OCI-LY3 (cell line): Measurements from ENCODE around the gene CR1L.

ENCODE experiments used
- H2AFZ ChIP-seq: fragments of 200-600, 300-600 bp; shearing (Covaris generic); 2 replicates; pipeline ENCODE4 v1.6.0; 2014; ENCODE audit warnings: antibody characterized with exemption, low read depth, low read length
- H3K27ac ChIP-seq: fragments of 200-600, 300-600 bp; sonication (generic); 2 replicates; pipeline ENCODE4 v1.5.1; 2014; ENCODE audit warnings: mild to moderate bottlenecking, low read length, moderate library complexity, mixed read lengths
- H3K27me3 ChIP-seq: fragments of 200-600, 300-600 bp; sonication (generic); 2 replicates; pipeline ENCODE4 v1.6.1; 2014; ENCODE audit warnings: low read depth, low read length, mixed read lengths
- H3K36me3 ChIP-seq: fragments of 200-600, 300-600 bp; sonication (generic); replicated peaks from 2 replicates; pipeline ENCODE3; 2014; ENCODE audit warnings: low read depth, low read length, mixed read lengths
- H3K4me1 ChIP-seq: fragments of 300-600, 200-600 bp; sonication (generic); 2 replicates; pipeline ENCODE4 v1.6.1; 2014; ENCODE audit warnings: low read length, mixed read lengths
- H3K4me2 ChIP-seq: fragments of 200-600, 300-600 bp; sonication (generic); 2 replicates; pipeline ENCODE4 v1.6.1; 2014; ENCODE audit warnings: low read length, mixed read lengths
- H3K4me3 ChIP-seq: fragments of 300-600, 200-600 bp; sonication (generic); 2 replicates; pipeline ENCODE4 v1.5.1; 2014; ENCODE audit warnings: antibody characterized with exemption, mild to moderate bottlenecking, low read length, moderate library complexity
- H3K79me2 ChIP-seq: fragments of 300-600, 200-600 bp; shearing (Covaris generic); 2 replicates; pipeline ENCODE4 v1.6.1; 2014; ENCODE audit warnings: mild to moderate bottlenecking, low read length, mixed read lengths
- H3K9ac ChIP-seq: fragments of 300-600, 200-600 bp; shearing (Covaris generic); 2 replicates; pipeline ENCODE4 v1.6.0; 2014; ENCODE audit warnings: mild to moderate bottlenecking, low read length, moderate library complexity
- H3K9me3 ChIP-seq: fragments of 200-600, 300-600 bp; shearing (Covaris generic); 2 replicates; pipeline ENCODE4 v1.6.1; 2014; ENCODE audit warnings: low read length, mixed read lengths; ENCODE audit not compliant: insufficient read depth
- H4K20me1 ChIP-seq: fragments of 200-600, 300-600 bp; sonication (generic); 2 replicates; pipeline ENCODE4 v1.6.1; 2016; ENCODE audit warnings: low read length, mixed read lengths; ENCODE audit not compliant: insufficient read depth
- EZH2phosphoT487 ChIP-seq: fragments of 200-600 bp; shearing (Covaris generic); IDR thresholded peaks from 2 replicates; pipeline ENCODE4 v1.6.1; 2018; ENCODE audit warnings: antibody characterized with exemption, mixed run types, low read depth
- TF ChIP-seq, protein P1 (sequence below): fragments of 200-600, 300-600 bp; sonication (generic); IDR thresholded peaks from 2 replicates; pipeline ENCODE4 v1.5.1; 2014; ENCODE audit warnings: antibody characterized with exemption, low read length, low read depth

The CR1L gene

DNA sequence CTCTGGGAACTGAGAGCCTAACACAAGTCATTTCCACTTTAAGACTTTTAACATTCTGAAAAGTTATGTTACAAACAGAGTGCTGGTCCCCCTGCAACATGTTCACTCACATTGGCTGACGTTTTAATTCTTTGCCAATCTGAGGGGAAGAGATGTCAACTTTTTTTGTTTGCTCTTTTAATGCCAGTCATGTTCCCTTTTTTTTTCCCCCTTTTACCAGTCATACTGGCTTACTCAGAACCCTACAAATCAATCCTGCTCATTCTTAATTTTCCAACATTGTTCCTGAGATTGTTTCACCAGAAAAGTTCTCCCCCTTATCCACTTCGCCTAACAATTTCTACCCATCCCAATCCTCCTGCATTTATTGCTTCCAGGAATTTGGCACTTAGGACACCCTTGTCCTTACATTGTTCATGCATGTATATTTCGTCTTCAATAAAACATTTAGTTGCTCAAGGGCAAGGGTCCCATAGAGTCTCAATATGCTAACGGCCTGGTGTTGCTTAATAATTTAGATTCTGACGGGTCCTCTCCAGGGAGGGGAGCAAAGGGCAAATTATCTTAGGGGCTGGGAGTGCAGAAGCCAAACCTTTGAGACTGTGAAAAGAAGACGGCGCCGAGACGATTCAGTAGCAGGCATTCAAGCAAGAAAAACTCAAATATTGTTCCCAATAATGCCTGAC is 624 bp upstream of the CR1L start:
- Histone ChIP-seq H3K36me3 (no peaks in the 10 kb centered on the region), H3K4me1 (peaks cover 33% of the 10 kb centered on the region), H4K20me1 (no peaks in the 10 kb centered on the region), H3K9me3 (no peaks in the 10 kb centered on the region), H3K27ac (no peak overlapping the region), H3K79me2 (no peaks in the 10 kb centered on the region), H3K27me3 (peaks cover 37% of the 10 kb centered on the region), H2AFZ (peak overlapping the region; percentile 87), H3K4me3 (peak overlapping the region; percentile 81), H3K4me2 (peak overlapping the region; percentile 95), H3K9ac (no peak overlapping the region)
- TF ChIP-seq, protein P1, sequence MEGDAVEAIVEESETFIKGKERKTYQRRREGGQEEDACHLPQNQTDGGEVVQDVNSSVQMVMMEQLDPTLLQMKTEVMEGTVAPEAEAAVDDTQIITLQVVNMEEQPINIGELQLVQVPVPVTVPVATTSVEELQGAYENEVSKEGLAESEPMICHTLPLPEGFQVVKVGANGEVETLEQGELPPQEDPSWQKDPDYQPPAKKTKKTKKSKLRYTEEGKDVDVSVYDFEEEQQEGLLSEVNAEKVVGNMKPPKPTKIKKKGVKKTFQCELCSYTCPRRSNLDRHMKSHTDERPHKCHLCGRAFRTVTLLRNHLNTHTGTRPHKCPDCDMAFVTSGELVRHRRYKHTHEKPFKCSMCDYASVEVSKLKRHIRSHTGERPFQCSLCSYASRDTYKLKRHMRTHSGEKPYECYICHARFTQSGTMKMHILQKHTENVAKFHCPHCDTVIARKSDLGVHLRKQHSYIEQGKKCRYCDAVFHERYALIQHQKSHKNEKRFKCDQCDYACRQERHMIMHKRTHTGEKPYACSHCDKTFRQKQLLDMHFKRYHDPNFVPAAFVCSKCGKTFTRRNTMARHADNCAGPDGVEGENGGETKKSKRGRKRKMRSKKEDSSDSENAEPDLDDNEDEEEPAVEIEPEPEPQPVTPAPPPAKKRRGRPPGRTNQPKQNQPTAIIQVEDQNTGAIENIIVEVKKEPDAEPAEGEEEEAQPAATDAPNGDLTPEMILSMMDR, result no peak

DNA sequence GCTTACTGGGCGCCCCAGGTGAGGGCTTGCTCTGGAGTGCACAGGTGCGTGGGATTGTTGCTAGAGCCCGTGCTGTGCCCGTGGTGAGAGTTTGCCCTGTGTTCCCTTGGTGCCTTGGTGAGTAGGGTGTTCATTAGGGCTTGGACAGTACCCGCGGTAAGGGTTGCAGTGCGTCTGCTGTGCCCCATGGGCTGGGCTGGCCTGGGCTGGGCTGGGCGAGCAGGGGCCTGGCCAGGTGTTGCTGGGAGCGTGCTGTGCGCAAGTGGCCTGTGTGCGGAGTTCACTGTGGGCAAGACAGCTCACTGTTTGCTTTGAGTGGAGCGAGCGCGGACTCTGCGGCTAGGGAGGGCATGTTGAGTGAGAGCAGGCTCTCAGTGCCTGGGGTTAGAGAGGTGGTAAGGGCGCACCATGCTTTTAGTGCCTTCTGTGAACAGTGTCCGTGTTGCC is 725 bp downstream of the CR1L start:
- H3K9me3 ChIP-seq, result no peaks in the 10 kb centered on the region
- no peaks in the 10 kb centered on the region for H3K79me2 ChIP-seq
- peaks cover 46% of the 10 kb centered on the region for H3K4me1 ChIP-seq
- H3K9ac ChIP-seq, result no peak overlapping the region
- H3K36me3 ChIP-seq, result no peaks in the 10 kb centered on the region
- H3K4me3 ChIP-seq, result peak overlapping the region; percentile 81
- H4K20me1 ChIP-seq, result no peaks in the 10 kb centered on the region
- H3K4me2 ChIP-seq, result peak overlapping the region; percentile 95
- no peak for TF ChIP-seq EZH2phosphoT487
- TF ChIP-seq, protein P1, result no peak
- no peak overlapping the region for H3K27ac ChIP-seq
- H3K27me3 ChIP-seq, result peaks cover 37% of the 10 kb centered on the region
- peak overlapping the region; percentile 87; the same call in 1 of the 2 replicates for H2AFZ ChIP-seq

GRCh38 chr1:207646171-207646570 is 1.2 kb downstream of the CR1L start:
- peaks cover 37% of the 10 kb centered on the region for H3K27me3 ChIP-seq
- no peaks in the 10 kb centered on the region for H3K79me2 ChIP-seq
- no peaks in the 10 kb centered on the region for H3K9me3 ChIP-seq
- no peak overlapping the region for H3K4me3 ChIP-seq
- H4K20me1 ChIP-seq, result no peaks in the 10 kb centered on the region
- no peak overlapping the region for H3K9ac ChIP-seq
- no peak for TF ChIP-seq EZH2phosphoT487
- TF ChIP-seq, protein P1, result no peak
- H3K4me2 ChIP-seq, result no peak overlapping the region
- peaks cover 50% of the 10 kb centered on the region for H3K4me1 ChIP-seq
- no peak overlapping the region for H3K27ac ChIP-seq
- H3K36me3 ChIP-seq, result no peaks in the 10 kb centered on the region
- no peak overlapping the region for H2AFZ ChIP-seq

DNA sequence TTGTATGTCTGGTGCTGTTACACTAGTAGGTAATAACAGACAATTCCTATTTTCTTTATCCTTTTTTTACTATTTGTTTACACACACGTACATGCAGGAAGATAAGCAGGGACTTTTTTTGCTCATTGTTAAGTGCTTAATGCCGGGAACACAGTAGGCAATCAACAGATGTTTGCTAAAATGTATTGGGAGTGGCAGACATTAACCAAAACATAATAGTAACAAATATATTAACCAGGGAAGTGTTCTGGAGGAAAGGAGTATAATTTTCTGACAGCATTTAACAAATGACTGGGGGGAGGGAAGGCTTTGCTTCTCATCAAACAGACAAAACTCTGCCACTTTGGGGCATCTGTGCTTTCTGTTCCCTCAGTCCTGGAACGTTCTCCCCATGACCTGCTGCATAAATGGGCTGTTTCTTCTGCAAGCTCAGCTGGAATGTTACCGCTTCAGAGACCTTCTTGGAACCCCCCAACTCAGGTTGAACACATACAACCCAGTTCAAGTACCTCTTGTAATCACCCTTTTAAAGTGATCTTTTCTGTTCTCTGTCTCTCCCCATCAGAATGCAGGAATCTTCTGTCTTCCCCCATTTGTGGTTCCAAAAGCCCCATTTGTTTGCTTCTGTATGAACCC is 2.1 kb downstream of the CR1L start:
- no peaks in the 10 kb centered on the region for H4K20me1 ChIP-seq
- peak overlapping the region; percentile 39; the same call in 1 of the 2 replicates for H3K4me2 ChIP-seq
- H3K27me3 ChIP-seq, result peaks cover 33% of the 10 kb centered on the region
- H3K4me3 ChIP-seq, result no peak overlapping the region
- H3K27ac ChIP-seq, result no peak overlapping the region
- H3K79me2 ChIP-seq, result no peaks in the 10 kb centered on the region
- no peaks in the 10 kb centered on the region for H3K36me3 ChIP-seq
- no peaks in the 10 kb centered on the region for H3K9me3 ChIP-seq
- TF ChIP-seq, protein P1, result no peak
- TF ChIP-seq EZH2phosphoT487, result no peak
- H3K4me1 ChIP-seq, result peaks cover 54% of the 10 kb centered on the region
- no peak overlapping the region for H3K9ac ChIP-seq
- no peak overlapping the region for H2AFZ ChIP-seq
